Adrenal gland (tissue), 12 donors: ENCODE results near the gene C17orf50. TPM values are rescaled to one million over a fixed set of nuclear protein-coding genes. Genes with fewer than 3 reads are reported as not detected.

Experiments
- DNase-seq, 7 donors: peaks; one replicate each; pipeline ENCODE4 v3.0.0-alpha.2; 2019 to 2020
- H3K27ac ChIP-seq, 5 donors: fragments of 200-600 bp; sonication (generic) in 4 of 5; 1 replicate in 3 of 5; 2 replicates in 2 of 5; pipeline versions ENCODE4 v1.5.1 to v1.8.0; 2016 to 2020; ENCODE audit warnings: mild to moderate bottlenecking in 1 of 5
- H3K27me3 ChIP-seq: fragments of 200-600 bp; 2 replicates; pipeline ENCODE4 v1.8.0; 2021
- H3K36me3 ChIP-seq, 2 donors: fragments of 200-600 bp; replicated peaks in 1 of 2; 1 replicate in 1 of 2; 2 replicates in 1 of 2; pipeline versions ENCODE4 v1.5.1 to v1.8.0; 2018 to 2022
- H3K4me1 ChIP-seq, 2 donors: fragments of 200-600 bp; replicated peaks in 1 of 2; 1 replicate in 1 of 2; 2 replicates in 1 of 2; pipeline versions ENCODE4 v1.5.1 to v1.8.0; 2018 to 2021
- H3K4me3 ChIP-seq, 4 donors: fragments of 200-600 bp; sonication (generic) in 3 of 4; one replicate each; pipeline ENCODE4 v1.5.1; 2016 to 2018
- H3K9me3 ChIP-seq, 3 donors: fragments of 200-600 bp; sonication (generic) in 1 of 3; replicated peaks in 1 of 3; 1 replicate in 2 of 3; 2 replicates in 1 of 3; pipeline versions ENCODE4 v1.5.1 to v1.8.0; 2016 to 2021
- POLR2A ChIP-seq, 2 donors: fragments of 450-650 bp; IDR thresholded peaks; one replicate each; pipeline ENCODE4 v1.6.1; 2017; ENCODE audit warnings: antibody characterized with exemption in 2 of 2, mild to moderate bottlenecking in 2 of 2, moderate library complexity in 1 of 2
- WGBS, 4 donors: extraction: QIAGEN DNeasy Blood & Tissue Kit in 2 of 4; methylation state at CpG; one replicate each; pipeline versions ENCODE4 v1.1.5 to v1.1.7; 2013 to 2017; 5-methylcytosine and 5-hydroxymethylcytosine counted together
- intact Hi-C, 2 donors: fragments of 100-400 bp; cut with DNase I; formaldehyde crosslinking; loops; one replicate each; pipeline versions ENCODE4 v1.14.1 to v1.15.0; 2022 to 2023
- polyA plus RNA-seq, 3 donors: library from polyadenylated mRNA; stranded (reverse); fragments of 200-250 nt in 2 of 3; fragments of 350-450 nt in 1 of 3; fragmentation: Illumina TruSeq in 1 of 3; extraction: RNeasy Lipid Tissue Mini Kit (QIAGEN cat#74804) in 1 of 3; gene quantifications; one replicate each; pipeline ENCODE4 v1.2.3, GENCODE V29; 2013 to 2014
- total RNA-seq, 9 donors: library from RNA; depleted of rRNA in 4 of 9; stranded (reverse); fragments of >200 nt in 4 of 9; fragments of 120-200 nt in 1 of 9; fragmentation: NEBNext Ultra II Directional in 1 of 9; extraction: Animal tissue kit (Norgen Biotek cat#: 25700) in 1 of 9; gene quantifications; one replicate each; pipeline versions ENCODE4 v1.1.0 to v1.2.4, GENCODE V29; 2013 to 2023
- TF ChIP-seq, protein P1 (sequence below), 6 experiments: fragments of 450-650 bp in 4 of 6; fragments of 200-600 bp in 2 of 6; sonication (generic) in 1 of 6; IDR thresholded peaks; 1 replicate in 5 of 6; 2 replicates in 1 of 6; pipeline versions ENCODE4 v1.5.1 to v1.8.0; 2016 to 2021; ENCODE audit warnings: antibody characterized with exemption in 6 of 6, mild to moderate bottlenecking in 2 of 6, moderate library complexity in 1 of 6
- donor health status: healthy with polysubstance abuse.
- donor health status: Bipolar disorder and iron deficiency.
- donor health status: DM: yes; HTN: yes; CAD: no.
- donor health status: DM: no; HTN: no; CAD: no.
- donor health status: DM: no; HTN: no; CAD: no.
- donor health status: DM: yes; HTN: yes; CAD: no.

C17orf50 gene
- total and polyA plus RNA-seq, 12 donors: 0.07 to 0.83 (median 0.18) TPM; not detected in 8

DNA sequence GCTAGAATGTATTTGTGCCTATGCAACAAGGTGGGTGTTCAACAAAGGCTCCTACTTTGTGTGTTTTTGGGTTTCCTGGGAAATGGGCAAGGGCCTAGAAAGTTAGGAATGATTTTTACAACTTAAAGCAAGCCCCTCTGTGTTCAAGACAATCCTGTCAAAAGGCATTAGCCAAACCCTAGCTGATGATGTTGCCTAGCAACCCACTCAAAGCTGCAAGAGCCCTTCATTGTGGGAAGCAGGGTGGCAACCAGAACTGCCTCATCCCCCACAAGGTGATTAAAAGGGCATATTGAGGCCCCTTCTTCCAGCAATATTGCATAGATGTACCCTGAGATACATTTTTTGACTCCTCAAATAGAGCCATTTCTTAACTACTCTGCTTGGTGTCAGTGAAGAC lies 45.3 kb upstream of the C17orf50 start:
- H3K27me3 ChIP-seq: no peaks in the 10 kb centered on the region
- H3K4me3 ChIP-seq: no peak overlapping the region
- TF ChIP-seq POLR2A (IDR thresholded peaks at IDR 0.05): no peak
- TF ChIP-seq, protein P1, sequence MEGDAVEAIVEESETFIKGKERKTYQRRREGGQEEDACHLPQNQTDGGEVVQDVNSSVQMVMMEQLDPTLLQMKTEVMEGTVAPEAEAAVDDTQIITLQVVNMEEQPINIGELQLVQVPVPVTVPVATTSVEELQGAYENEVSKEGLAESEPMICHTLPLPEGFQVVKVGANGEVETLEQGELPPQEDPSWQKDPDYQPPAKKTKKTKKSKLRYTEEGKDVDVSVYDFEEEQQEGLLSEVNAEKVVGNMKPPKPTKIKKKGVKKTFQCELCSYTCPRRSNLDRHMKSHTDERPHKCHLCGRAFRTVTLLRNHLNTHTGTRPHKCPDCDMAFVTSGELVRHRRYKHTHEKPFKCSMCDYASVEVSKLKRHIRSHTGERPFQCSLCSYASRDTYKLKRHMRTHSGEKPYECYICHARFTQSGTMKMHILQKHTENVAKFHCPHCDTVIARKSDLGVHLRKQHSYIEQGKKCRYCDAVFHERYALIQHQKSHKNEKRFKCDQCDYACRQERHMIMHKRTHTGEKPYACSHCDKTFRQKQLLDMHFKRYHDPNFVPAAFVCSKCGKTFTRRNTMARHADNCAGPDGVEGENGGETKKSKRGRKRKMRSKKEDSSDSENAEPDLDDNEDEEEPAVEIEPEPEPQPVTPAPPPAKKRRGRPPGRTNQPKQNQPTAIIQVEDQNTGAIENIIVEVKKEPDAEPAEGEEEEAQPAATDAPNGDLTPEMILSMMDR (IDR thresholded peaks at IDR 0.05): no peak
- peaks cover 0 to 25% of the 10 kb centered on the region in 2 donors for H3K36me3 ChIP-seq
- peak overlapping the region in 1 of 5 donors; percentile 13 for H3K27ac ChIP-seq
- peaks cover 13 to 22% of the 10 kb centered on the region in 2 donors for H3K4me1 ChIP-seq
- H3K9me3 ChIP-seq: no peaks in the 10 kb centered on the region
- intact Hi-C loops: no loop called here
- no peak for DNase-seq

DNA sequence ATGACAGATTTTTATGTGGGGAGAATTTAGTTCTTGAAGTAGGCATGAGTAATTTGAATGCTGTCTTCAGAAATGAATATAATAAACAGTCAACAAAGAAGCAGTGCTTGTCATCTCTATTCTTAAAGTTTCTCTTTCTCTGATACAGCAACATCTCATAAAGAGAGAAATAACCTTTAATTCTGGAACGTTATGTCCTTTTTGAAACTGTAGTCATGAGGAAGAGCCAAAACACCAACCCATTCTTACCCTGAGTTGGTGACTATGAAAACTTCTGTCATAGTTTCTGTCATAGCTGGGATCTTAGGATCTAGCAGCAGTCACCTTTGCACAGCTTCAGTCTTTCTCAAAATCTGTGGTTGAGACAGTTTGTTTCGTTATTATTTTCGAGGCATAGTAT lies 44.5 kb upstream of the C17orf50 start:
- 71 to 89% (median 82%) methylated on average over 3 of the region's 3 CpGs for WGBS, 4 donors

DNA sequence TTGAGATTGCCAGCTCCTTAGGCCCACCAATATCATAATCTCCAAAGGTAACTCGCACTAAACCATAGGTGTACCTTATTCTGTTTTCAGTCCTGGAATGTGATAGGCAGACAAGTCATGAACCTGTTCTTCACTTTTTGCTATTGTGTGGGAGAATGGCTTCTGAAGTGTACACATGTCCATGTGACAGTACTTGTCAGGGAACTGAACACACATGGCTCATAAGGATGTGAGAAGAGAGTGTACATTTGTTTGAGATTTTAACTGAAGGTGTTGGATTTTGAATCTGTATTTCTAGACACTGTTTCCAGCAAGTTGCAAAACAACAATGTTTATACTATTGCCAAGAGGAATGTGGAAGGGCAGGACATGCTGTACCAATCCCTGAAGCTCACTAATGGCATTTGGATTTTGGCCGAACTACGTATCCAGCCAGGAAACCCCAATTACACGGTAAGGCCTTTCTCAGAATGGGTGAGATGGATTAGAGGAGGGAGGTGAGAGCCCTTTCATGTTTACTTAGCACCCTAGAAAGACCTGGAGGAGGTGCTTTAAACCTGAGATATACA lies 43.7 kb upstream of the C17orf50 start:
- 74 to 82% (median 81%) methylated on average over 4 of the region's 4 CpGs for WGBS, 4 donors
- intact Hi-C loops: no loop called here
- H3K27ac ChIP-seq: peak overlapping the region in 2 of 5 donors; percentile 25 to 78
- H3K36me3 ChIP-seq: peaks cover 0 to 17% of the 10 kb centered on the region in 2 donors
- no peak for TF ChIP-seq POLR2A (IDR thresholded peaks at IDR 0.05)
- TF ChIP-seq, protein P1 (IDR thresholded peaks at IDR 0.05): no peak
- no peaks in the 10 kb centered on the region for H3K9me3 ChIP-seq
- no peak for DNase-seq
- no peak overlapping the region for H3K4me3 ChIP-seq
- peaks cover 13 to 22% of the 10 kb centered on the region in 2 donors for H3K4me1 ChIP-seq
- no peaks in the 10 kb centered on the region for H3K27me3 ChIP-seq

More for the DNA sequence above, 44.5 kb upstream of the C17orf50 start:
- H3K27ac ChIP-seq: peak overlapping the region in 1 of 5 donors; percentile 13
- peaks cover 0 to 17% of the 10 kb centered on the region in 2 donors for H3K36me3 ChIP-seq
- H3K4me3 ChIP-seq: no peak overlapping the region
- DNase-seq: no peak
- no peaks in the 10 kb centered on the region for H3K27me3 ChIP-seq
- TF ChIP-seq, protein P1 (IDR thresholded peaks at IDR 0.05): no peak
- no peak for TF ChIP-seq POLR2A (IDR thresholded peaks at IDR 0.05)
- H3K4me1 ChIP-seq: peaks cover 13 to 22% of the 10 kb centered on the region in 2 donors
- no peaks in the 10 kb centered on the region for H3K9me3 ChIP-seq
- intact Hi-C loops: no loop called here

DNA sequence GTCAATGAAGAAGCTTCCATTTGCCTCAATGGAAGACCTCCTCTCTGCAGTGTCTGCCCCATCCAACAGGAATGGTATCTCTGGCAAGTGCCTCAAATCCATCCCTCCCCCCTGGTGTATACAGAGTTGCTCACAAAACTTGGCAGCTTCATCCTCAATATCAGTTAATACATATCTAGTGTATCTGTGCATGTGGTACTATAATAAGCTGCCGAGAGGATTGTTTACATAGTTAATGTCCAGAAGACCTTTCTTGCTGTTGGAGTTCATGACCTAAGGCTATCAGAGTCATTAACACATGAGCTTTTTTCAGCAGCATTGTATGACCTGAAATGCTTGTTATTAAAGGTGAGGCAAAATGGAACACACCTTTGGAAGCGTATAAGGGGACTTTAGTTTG lies 43.2 kb upstream of the C17orf50 start:
- peak overlapping the region in 2 of 5 donors; percentile 25 to 78 for H3K27ac ChIP-seq
- H3K4me3 ChIP-seq: no peak overlapping the region
- intact Hi-C loops: no loop called here
- no peak for DNase-seq
- H3K27me3 ChIP-seq: no peaks in the 10 kb centered on the region
- TF ChIP-seq, protein P1 (IDR thresholded peaks at IDR 0.05): no peak
- TF ChIP-seq POLR2A (IDR thresholded peaks at IDR 0.05): no peak
- peaks cover 0 to 17% of the 10 kb centered on the region in 2 donors for H3K36me3 ChIP-seq
- H3K4me1 ChIP-seq: peaks cover 12 to 21% of the 10 kb centered on the region in 2 donors
- 73 to 83% (median 80%) methylated on average over 2 of the region's 2 CpGs for WGBS, 4 donors
- no peaks in the 10 kb centered on the region for H3K9me3 ChIP-seq
